Stimulated activated CD4-positive, alpha-beta T cell treated with anti-CD3 and anti-CD28 coated beads, Interleukin-4, amount 100 ng/mL, for 4 hours (primary cell): Measurements from ENCODE around the gene GULP1.
"Not testable (repeated sequence)": the region's sequence is repeated elsewhere in the genome, so short reads cannot be mapped to it uniquely, and the experiment has no call there.

ENCODE experiments used
- DNase-seq, 2 experiments: peaks; one replicate each; pipeline ENCODE4 v3.0.0-alpha.2; 2020

Gene GULP1

GRCh38 chr2:188435115-188435514 is 143.4 kb downstream of the GULP1 start:
- DNase-seq, result no peak

- no peak for DNase-seq
Observed at GRCh38 chr2:188437537-188437936, 145.9 kb downstream of the GULP1 start.

- no peak for DNase-seq
Observed at GRCh38 chr2:188439986-188440385, 148.3 kb downstream of the GULP1 start.

- DNase-seq, result no peak
Observed at GRCh38 chr2:188440849-188441248, 149.2 kb downstream of the GULP1 start.

GRCh38 chr2:188441288-188441947 is 149.7 kb downstream of the GULP1 start:
- DNase-seq, result no peak

GRCh38 chr2:188443207-188443606 is 151.5 kb downstream of the GULP1 start:
- no peak for DNase-seq

GRCh38 chr2:188444106-188444835 is 152.6 kb downstream of the GULP1 start:
- no peak for DNase-seq

GRCh38 chr2:188449561-188449960 is 157.9 kb downstream of the GULP1 start:
- DNase-seq, result no peak

- no peak for DNase-seq
Observed at GRCh38 chr2:188449971-188450370, 158.3 kb downstream of the GULP1 start.

- no peak for DNase-seq
Observed at GRCh38 chr2:188450732-188451483, 159.2 kb downstream of the GULP1 start.

GRCh38 chr2:188452084-188452483 is 160.4 kb downstream of the GULP1 start:
- DNase-seq, result no peak

- DNase-seq, result no peak
Observed at GRCh38 chr2:188456114-188456909, 164.6 kb downstream of the GULP1 start.

GRCh38 chr2:188459061-188459460 is 167.4 kb downstream of the GULP1 start:
- no peak for DNase-seq

GRCh38 chr2:188466078-188466477 is 174.4 kb downstream of the GULP1 start:
- DNase-seq, result not testable (repeated sequence)

- no peak for DNase-seq
Observed at GRCh38 chr2:188466761-188467160, 175.1 kb downstream of the GULP1 start.

GRCh38 chr2:188471166-188471565 is 179.5 kb downstream of the GULP1 start:
- no peak for DNase-seq

GRCh38 chr2:188473306-188473705 is 181.6 kb downstream of the GULP1 start:
- no peak for DNase-seq

- DNase-seq, result no peak
Observed at GRCh38 chr2:188474316-188474715, 182.6 kb downstream of the GULP1 start.

GRCh38 chr2:188475945-188476344 is 184.3 kb downstream of the GULP1 start:
- DNase-seq, result no peak

GRCh38 chr2:188477564-188478103 is 186.0 kb downstream of the GULP1 start:
- no peak for DNase-seq

- DNase-seq, result no peak
Observed at GRCh38 chr2:188478724-188479123, 187.1 kb downstream of the GULP1 start.

- no peak for DNase-seq
Observed at GRCh38 chr2:188481474-188481873, 189.8 kb downstream of the GULP1 start.

- DNase-seq, result no peak
Observed at GRCh38 chr2:188485496-188485895, 193.8 kb downstream of the GULP1 start.
